Measurements from ENCODE around the gene CD160. TPM values are rescaled to one million over a fixed set of nuclear protein-coding genes. Genes with fewer than 3 reads are reported as not detected.
"Not testable (repeated sequence)": the region's sequence is repeated elsewhere in the genome, so short reads cannot be mapped to it uniquely, and the experiment has no call there.

The CD160 gene
- total RNA-seq, 3 donors from 2014 or later, result 0.59 to 0.98 TPM; not detected in 1

DNA sequence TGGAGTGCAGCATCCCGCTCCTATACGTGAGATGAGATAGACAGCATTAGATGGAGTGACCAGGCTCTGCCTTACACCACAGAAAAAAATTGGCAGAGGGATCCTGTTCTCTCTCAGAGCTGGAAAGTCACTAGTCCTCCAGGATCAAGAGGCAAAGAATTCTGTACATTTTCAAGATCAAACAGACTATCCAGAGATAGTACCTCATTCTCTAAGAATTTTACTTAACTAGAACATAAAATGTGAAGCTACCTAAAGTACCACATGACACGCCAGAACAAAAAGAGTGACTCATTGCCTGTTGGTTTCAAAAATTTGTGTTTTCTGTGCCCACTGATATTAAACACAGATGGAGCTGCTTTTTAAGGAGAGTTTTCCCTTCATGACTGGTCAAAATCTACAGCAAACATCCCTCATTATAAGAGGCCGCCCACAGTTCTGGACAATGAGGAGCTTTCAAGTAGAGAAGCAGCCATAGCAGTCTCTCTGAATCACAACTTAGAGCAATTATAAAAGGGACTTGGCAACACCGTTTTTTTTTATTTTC lies 32.3 kb downstream of the CD160 start:
- no peak for DNase-seq (ENCODE audit: low spot score in 2 of 2)
- TF ChIP-seq POLR2A (IDR thresholded peaks at IDR 0.05) (no peak), POLR2AphosphoS5 (IDR thresholded peaks at IDR 0.05) (no peak)
- TF ChIP-seq, protein P1, sequence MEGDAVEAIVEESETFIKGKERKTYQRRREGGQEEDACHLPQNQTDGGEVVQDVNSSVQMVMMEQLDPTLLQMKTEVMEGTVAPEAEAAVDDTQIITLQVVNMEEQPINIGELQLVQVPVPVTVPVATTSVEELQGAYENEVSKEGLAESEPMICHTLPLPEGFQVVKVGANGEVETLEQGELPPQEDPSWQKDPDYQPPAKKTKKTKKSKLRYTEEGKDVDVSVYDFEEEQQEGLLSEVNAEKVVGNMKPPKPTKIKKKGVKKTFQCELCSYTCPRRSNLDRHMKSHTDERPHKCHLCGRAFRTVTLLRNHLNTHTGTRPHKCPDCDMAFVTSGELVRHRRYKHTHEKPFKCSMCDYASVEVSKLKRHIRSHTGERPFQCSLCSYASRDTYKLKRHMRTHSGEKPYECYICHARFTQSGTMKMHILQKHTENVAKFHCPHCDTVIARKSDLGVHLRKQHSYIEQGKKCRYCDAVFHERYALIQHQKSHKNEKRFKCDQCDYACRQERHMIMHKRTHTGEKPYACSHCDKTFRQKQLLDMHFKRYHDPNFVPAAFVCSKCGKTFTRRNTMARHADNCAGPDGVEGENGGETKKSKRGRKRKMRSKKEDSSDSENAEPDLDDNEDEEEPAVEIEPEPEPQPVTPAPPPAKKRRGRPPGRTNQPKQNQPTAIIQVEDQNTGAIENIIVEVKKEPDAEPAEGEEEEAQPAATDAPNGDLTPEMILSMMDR (IDR thresholded peaks at IDR 0.05), result no peak
- Histone ChIP-seq H3K4me1 (no peaks in the 10 kb centered on the region), H3K27ac (peak overlapping the region in 1 of 2 donors; percentile 39), H3K4me3 (no peak overlapping the region), H3K27me3 (no peaks in the 10 kb centered on the region), H3K9me3 (no peaks in the 10 kb centered on the region), H3K36me3 (peaks cover 8% of the 10 kb centered on the region)
- intact Hi-C loops (cut with DNase I; ENCODE audit: low total_unique reads), result no loop called here

DNA sequence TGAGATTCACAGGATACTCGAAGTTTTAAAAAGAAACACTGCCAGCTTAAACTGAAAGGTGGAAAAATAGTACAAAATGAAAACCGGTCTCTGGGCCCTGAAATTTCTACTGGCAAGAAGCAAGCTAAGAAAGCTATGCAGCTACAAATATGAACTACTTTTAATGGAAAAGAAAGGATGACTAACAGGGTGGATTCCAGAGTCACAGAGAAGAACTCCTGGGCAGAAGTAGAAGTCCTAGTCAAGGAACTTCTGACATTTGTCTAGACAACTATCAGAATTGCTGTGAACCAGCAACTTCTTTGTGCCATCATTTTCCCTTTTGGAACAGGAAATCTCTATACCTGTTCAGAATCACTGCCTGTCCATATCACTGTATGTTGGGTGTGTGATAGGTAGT lies 38.1 kb downstream of the CD160 start:
- Histone ChIP-seq H3K27ac (no peak overlapping the region), H3K4me1 (no peaks in the 10 kb centered on the region), H3K27me3 (no peaks in the 10 kb centered on the region), H3K36me3 (no peaks in the 10 kb centered on the region), H3K9me3 (no peaks in the 10 kb centered on the region), H3K4me3 (no peak overlapping the region)
- intact Hi-C loops (cut with DNase I; ENCODE audit: low total_unique reads), result no loop called here
- DNase-seq (ENCODE audit: low spot score in 2 of 2), result no peak
- TF ChIP-seq POLR2AphosphoS5 (IDR thresholded peaks at IDR 0.05) (no peak), POLR2A (IDR thresholded peaks at IDR 0.05) (no peak)
- TF ChIP-seq, protein P1 (IDR thresholded peaks at IDR 0.05), result no peak

DNA sequence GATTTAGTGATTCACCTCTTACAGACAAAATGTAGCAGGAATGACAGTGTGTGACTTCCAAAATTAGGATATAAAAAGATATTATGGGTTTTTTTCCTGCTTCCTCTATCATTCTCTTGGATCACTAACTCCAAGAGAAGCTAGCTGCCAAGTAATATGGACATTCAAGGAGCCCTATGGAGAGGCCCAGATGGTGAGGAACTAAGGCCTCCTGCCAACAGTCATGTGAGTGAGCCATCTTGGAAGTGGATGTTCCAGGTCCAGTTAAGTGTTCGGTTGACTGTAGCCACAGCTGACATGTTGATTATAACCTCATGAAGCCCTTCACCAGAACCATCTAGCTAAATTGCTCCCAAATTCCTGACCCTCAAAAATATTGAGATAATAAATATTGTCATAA lies 38.8 kb downstream of the CD160 start:
- DNase-seq (ENCODE audit: low spot score in 2 of 2), result no peak
- intact Hi-C loops (cut with DNase I; ENCODE audit: low total_unique reads), result no loop called here
- H3K9me3 ChIP-seq, result no peaks in the 10 kb centered on the region
- no peak for TF ChIP-seq POLR2AphosphoS5 (IDR thresholded peaks at IDR 0.05)
- no peak for TF ChIP-seq POLR2A (IDR thresholded peaks at IDR 0.05)
- no peak overlapping the region for H3K4me3 ChIP-seq
- no peak overlapping the region for H3K27ac ChIP-seq
- H3K27me3 ChIP-seq, result no peaks in the 10 kb centered on the region
- H3K4me1 ChIP-seq, result no peaks in the 10 kb centered on the region
- H3K36me3 ChIP-seq, result no peaks in the 10 kb centered on the region

DNA sequence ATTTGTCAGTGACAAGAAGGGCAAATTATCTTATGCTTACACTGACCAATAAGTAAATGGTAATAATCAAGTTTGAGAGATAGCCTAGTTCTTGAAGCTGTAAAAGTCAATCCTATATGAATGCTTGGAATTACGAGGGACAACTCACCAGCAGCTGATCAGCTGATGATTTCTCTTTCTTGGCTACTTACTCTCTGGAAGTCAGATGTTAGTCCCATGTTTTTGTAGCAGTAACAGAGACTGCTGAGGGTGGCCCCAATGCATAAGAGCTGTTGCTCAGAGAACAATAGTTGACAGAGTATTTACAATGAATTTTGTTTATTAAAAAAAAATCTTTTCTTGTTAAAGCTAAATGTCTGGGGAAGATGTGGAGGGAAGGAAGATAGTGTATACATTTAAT lies 39.3 kb downstream of the CD160 start:
- Histone ChIP-seq H3K4me1 (no peaks in the 10 kb centered on the region), H3K27ac (no peak overlapping the region), H3K9me3 (no peaks in the 10 kb centered on the region), H3K27me3 (no peaks in the 10 kb centered on the region), H3K36me3 (no peaks in the 10 kb centered on the region), H3K4me3 (no peak overlapping the region)
- no peak for DNase-seq (ENCODE audit: low spot score in 2 of 2)
- TF ChIP-seq, protein P1 (IDR thresholded peaks at IDR 0.05), result no peak
- TF ChIP-seq POLR2AphosphoS5 (IDR thresholded peaks at IDR 0.05) (no peak), POLR2A (IDR thresholded peaks at IDR 0.05) (no peak)
- intact Hi-C loops (cut with DNase I; ENCODE audit: low total_unique reads), result no loop called here

DNA sequence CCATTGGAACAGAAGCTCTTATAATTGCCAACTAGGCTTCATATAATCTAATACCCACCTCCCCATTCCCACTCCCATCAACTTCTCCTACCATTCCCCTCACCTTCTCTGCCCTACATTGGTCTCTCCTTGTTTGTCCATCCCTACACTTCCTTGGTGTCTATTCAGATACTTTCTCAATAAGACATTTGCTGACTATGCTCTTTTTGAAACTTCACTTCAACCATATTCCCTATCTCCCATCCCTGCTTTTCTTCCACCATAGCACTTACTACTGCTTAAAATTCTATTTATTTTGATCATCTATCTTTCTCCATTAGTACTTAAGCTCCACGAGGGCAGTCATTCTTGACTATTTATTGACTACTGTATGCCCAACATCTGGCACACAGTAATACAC lies 40.4 kb downstream of the CD160 start:
- no peaks in the 10 kb centered on the region for H3K27me3 ChIP-seq
- H3K36me3 ChIP-seq, result no peaks in the 10 kb centered on the region
- no peak for DNase-seq (ENCODE audit: low spot score in 2 of 2)
- intact Hi-C loops (cut with DNase I; ENCODE audit: low total_unique reads), result no loop called here
- H3K9me3 ChIP-seq, result no peaks in the 10 kb centered on the region
- H3K27ac ChIP-seq, result no peak overlapping the region
- H3K4me1 ChIP-seq, result no peaks in the 10 kb centered on the region
- H3K4me3 ChIP-seq, result no peak overlapping the region
- no peak for TF ChIP-seq POLR2AphosphoS5 (IDR thresholded peaks at IDR 0.05)
- TF ChIP-seq, protein P1 (IDR thresholded peaks at IDR 0.05), result no peak
- no peak for TF ChIP-seq POLR2A (IDR thresholded peaks at IDR 0.05)

DNA sequence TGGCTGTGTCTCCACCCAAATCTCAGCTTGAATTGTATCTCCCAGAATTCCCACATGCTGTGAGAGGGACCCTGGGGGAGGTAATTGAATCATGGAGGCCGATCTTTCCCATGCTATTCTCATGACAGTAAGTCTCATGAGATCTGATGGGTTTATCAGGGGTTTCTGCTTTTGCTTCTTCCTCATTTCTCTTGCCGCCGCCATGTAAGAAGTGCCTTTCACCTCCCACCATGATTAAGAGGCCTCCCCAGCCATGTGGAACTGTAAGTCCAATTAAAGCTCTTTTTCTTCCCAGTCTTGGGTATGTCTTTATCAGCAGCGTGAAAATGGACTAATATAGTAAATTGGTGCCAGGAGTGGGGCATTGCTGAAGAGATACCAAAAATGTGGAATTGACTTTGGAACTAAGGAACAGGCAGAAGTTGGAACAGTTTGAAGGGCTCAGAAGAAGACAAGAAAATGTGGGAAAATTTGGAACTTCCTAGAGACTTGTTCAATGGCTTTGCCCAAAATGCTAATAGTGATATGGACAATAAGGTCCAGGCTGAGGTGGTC lies 41.2 kb downstream of the CD160 start:
- intact Hi-C loops (cut with DNase I; ENCODE audit: low total_unique reads); H3K4me1 ChIP-seq; H3K27ac ChIP-seq; H3K4me3 ChIP-seq; H3K9me3 ChIP-seq; H3K27me3 ChIP-seq; H3K36me3 ChIP-seq; DNase-seq (ENCODE audit: low spot score in 2 of 2): not testable (repeated sequence)

DNA sequence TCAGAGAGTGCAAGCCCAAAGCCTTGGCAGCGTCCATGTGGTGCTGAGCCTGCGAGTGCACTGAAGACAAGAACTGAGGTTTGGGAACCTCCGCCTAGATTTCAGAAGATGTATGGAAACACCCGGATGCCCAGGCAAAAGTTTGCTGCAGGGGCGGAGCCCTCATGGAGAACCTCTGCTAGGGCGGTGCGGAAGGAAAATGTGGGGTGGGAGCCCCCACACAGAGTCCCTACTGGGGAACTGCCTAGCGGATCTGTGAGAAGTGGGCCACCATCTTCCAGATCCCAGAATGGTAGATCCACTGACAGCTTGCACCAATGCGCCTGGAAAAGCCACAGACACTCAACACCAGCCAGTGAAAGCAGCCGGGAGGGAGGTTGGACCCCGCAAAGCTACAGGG lies 42.2 kb downstream of the CD160 start:
- H3K36me3 ChIP-seq; H3K27ac ChIP-seq; H3K9me3 ChIP-seq; H3K4me3 ChIP-seq; intact Hi-C loops (cut with DNase I; ENCODE audit: low total_unique reads); H3K4me1 ChIP-seq; DNase-seq (ENCODE audit: low spot score in 2 of 2); H3K27me3 ChIP-seq: not testable (repeated sequence)

DNA sequence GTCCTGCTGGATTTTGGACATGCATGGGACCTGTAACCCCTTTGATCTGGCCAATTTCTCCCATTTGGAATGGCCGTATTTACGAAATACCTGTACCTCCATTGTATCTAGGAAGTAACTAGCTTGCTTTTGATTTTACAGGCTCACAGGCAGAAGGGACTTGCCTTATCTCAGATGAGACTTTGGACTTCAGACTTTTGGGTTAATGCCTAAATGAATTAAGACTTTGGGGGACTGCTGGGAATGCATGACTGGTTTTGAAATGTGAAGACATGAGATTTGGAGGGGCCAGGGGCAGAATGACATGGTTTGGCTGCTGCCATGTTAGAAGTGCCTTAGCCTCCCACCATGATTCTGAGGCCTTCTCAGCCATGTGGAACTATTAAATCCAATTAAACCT lies 42.7 kb downstream of the CD160 start:
- H3K9me3 ChIP-seq; H3K4me3 ChIP-seq; intact Hi-C loops (cut with DNase I; ENCODE audit: low total_unique reads); H3K36me3 ChIP-seq; H3K27ac ChIP-seq; H3K4me1 ChIP-seq; H3K27me3 ChIP-seq; DNase-seq (ENCODE audit: low spot score in 2 of 2): not testable (repeated sequence)

DNA sequence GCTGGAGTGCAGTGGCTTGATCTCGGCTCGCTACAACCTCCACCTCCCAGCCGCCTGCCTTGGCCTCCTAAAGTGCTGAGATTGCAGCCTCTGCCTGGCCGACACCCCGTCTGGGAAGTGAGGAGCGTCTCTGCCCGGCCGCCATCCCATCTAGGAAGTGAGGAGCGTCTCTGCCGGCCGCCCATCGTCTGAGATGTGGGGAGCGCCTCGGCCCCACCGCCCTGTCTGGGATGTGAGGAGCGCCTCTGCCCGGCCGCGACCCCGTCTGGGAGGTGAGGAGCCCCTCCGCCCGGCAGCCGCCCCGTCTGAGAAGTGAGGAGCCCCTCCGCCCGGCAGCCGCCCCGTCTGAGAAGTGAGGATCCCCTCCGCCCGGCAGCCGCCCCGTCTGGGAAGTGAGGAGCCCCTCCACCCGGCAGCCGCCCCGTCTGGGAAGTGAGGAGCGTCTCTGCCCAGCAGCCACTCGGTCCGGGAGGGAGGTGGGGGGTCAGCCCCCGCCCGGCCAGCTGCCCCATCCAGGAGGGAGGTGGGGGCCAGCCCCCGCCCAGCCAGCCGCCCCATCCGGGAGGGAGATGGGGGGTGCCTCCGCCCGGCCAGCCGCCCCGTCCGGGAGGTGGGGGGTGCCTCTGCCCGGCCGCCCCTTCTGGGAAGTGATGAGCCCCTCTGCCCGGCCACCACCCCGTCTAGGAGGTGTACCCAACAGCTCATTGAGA lies 45.1 kb downstream of the CD160 start:
- H3K4me1 ChIP-seq; H3K27ac ChIP-seq; H3K9me3 ChIP-seq; H3K27me3 ChIP-seq; DNase-seq (ENCODE audit: low spot score in 2 of 2); H3K4me3 ChIP-seq; H3K36me3 ChIP-seq; intact Hi-C loops (cut with DNase I; ENCODE audit: low total_unique reads): not testable (repeated sequence)

Measured in breast epithelium (tissue), 4 donors.